Spinal cord (tissue), 10 donors: Measurements from ENCODE around the gene BCL2. TPM values are rescaled to one million over a fixed set of nuclear protein-coding genes. Genes with fewer than 3 reads are reported as not detected.
A peak's percentile ranks its signal among the peaks of the same experiment; 100 is the strongest.

Experiments used
- DNase-seq, 6 donors: peaks; one replicate each; pipeline versions ENCODE4 v3.0.0 to v3.0.0-alpha.2; 2013 to 2015; ENCODE audit warnings: low spot score in 6 of 6, low read depth in 4 of 6
- H3K27ac ChIP-seq: one replicate; pipeline ENCODE4 v1.5.1; 2013; ENCODE audit warnings: low read depth, low read length, control low read depth
- H3K27me3 ChIP-seq: one replicate; pipeline ENCODE4 v1.6.1; 2013; ENCODE audit warnings: low read length; ENCODE audit not compliant: control insufficient read depth, insufficient read depth
- H3K36me3 ChIP-seq: one replicate; pipeline ENCODE4 v1.6.1; 2013; ENCODE audit warnings: low read length; ENCODE audit not compliant: control insufficient read depth, insufficient read depth
- H3K4me1 ChIP-seq: one replicate; pipeline ENCODE4 v1.6.1; 2013; ENCODE audit warnings: low read length; ENCODE audit not compliant: control insufficient read depth, insufficient read depth
- H3K4me3 ChIP-seq: one replicate; pipeline ENCODE4 v1.5.1; 2013; ENCODE audit warnings: low read depth, low read length, control low read depth
- H3K9me3 ChIP-seq: one replicate; pipeline ENCODE4 v1.6.1; 2013; ENCODE audit warnings: low read length; ENCODE audit not compliant: control insufficient read depth, insufficient read depth
- WGBS: methylation state at CpG from one replicate; pipeline ENCODE4 v1.1.5; 2013; ENCODE audit warnings: missing lambda C conversion rate; ENCODE audit not compliant: insufficient coverage; 5-methylcytosine and 5-hydroxymethylcytosine counted together
- polyA plus RNA-seq, 2 donors: library from polyadenylated mRNA; unstranded; fragments of 120-200 nt; gene quantifications; one replicate each; pipeline ENCODE4 v1.2.1, GENCODE V29; 2013; ENCODE audit not compliant: insufficient read length in 2 of 2
- total RNA-seq, 2 donors: library from RNA; depleted of rRNA in 1 of 2; stranded (reverse); fragments of 120-200 nt in 1 of 2; fragments of >200 nt in 1 of 2; gene quantifications; one replicate each; pipeline versions ENCODE4 v1.2.3 to v1.2.4, GENCODE V29; 2013 to 2014
- donor health status: healthy.

Gene BCL2
- total and polyA plus RNA-seq, 4 donors: 14.4 to 34.4 (median 23.7) TPM

DNA sequence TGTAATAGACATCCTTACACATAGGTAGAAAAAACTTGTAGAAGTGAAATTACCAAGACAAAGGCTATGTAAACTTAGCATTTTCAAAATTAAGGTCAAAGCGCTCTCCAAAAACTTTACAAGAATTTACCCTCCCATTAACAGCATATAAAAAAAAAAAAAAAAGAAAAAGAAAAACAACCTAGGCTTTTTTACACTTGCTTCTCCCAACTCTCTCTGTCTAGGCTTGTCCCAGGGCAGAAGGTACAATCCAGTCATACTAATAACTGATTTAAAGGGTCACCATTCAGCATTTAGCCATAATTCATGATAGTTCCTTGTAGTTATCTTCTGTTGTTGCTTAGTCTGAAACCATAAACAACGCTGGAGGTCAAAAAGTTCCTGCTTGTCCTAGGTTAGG lies 130.5 kb downstream of the BCL2 start:
- WGBS: no CpG with 5 or more reads among the region's 2 CpGs
- Histone ChIP-seq H3K4me1 (peaks cover 5% of the 10 kb centered on the region), H3K27me3 (no peaks in the 10 kb centered on the region), H3K36me3 (no peaks in the 10 kb centered on the region), H3K27ac (no peak overlapping the region), H3K4me3 (no peak overlapping the region), H3K9me3 (no peaks in the 10 kb centered on the region)
- no peak for DNase-seq

DNA sequence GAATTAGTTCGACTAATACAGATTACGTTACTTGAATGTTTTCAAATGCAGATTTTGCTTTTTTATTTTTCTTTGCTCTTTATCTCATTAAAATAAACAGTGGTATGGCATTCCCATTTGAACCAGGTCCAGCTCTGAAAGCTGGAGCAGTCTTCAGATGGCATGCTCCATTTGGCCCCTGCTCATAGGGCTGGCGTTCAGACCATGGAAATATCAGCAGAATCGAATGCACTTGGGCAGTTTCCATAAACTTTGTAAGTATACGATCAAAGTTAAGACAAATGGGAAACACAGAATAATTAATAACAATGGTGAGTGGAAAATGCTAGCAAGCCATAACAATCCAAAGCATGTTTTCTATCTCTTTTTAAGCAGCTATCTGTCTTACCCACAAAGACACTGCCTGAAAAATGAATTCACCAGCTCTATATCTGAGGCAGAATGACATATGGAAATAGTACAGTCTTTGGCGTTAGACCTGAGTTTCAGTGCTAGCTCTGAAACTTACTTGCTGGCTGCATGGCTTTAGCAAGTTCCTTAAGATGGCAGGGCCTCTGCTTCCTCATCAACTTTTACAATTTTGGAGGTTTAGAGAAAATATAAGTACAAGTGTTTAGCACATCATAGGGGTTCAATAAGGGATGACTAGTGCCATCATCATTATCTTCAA lies 131.6 kb downstream of the BCL2 start:
- Histone ChIP-seq H3K27ac (no peak overlapping the region), H3K36me3 (peaks cover 2% of the 10 kb centered on the region), H3K4me1 (peaks cover 15% of the 10 kb centered on the region), H3K27me3 (no peaks in the 10 kb centered on the region), H3K9me3 (no peaks in the 10 kb centered on the region), H3K4me3 (no peak overlapping the region)
- DNase-seq: peak in 1 of 6 donors; percentile 47
- WGBS: 60% methylated on average over 2 of the region's 6 CpGs

DNA sequence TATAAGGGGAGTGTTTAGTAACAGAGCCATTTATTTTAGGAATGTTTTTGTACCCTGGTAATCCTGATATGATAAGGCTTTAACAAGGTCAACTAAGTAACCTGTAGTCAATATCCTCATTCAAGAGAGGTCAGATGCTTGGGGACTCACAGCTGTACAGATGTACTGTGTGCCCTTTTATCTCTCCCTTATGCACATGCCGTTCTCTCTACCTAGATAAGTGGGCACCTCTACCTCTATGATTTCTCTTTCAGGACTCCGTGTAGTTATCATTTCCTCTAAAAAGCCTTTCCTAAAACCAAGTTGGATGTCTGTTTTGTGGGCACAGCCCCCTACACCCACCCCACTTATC lies 132.4 kb downstream of the BCL2 start:
- H3K36me3 ChIP-seq: peaks cover 2% of the 10 kb centered on the region
- H3K27ac ChIP-seq: no peak overlapping the region
- WGBS: 93% methylated on average over 2 of the region's 2 CpGs

DNA sequence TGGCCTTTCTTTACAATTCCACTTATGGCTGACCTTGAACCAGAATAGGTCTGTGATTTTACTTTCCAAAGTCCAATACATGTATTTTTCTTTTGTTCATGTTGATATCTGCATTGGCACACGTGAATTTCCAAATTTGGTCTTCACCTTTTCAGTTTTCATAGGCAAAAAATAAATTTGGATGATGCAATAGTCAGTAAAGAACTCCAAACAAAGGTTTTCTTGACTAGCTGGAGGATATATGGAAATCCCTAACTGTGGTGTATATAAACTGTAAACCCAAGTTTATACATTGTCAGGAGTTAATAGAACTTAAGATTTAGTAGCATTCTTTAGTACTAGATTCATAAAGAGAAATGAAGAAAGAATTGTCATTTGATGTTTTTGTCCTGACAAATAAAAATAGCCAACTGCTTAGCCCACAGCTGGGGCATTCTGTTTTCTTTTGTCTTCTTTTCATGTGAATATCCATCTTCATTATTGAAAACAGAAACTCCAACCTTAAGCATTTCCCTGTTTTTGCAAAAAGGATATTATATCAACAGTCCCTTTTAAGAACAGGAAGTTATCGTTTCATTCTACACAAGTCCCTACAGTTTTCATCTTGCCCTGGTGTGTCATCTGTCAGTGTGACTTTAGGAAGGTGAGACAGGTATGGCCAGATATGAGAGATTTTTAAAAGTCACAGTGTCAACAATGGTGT lies 132.9 kb downstream of the BCL2 start:
- no peak overlapping the region for H3K4me3 ChIP-seq
- peaks cover 25% of the 10 kb centered on the region for H3K4me1 ChIP-seq
- no peaks in the 10 kb centered on the region for H3K9me3 ChIP-seq
- no peak for DNase-seq
- H3K36me3 ChIP-seq: peaks cover 2% of the 10 kb centered on the region
- no peaks in the 10 kb centered on the region for H3K27me3 ChIP-seq
- WGBS: no CpG with 5 or more reads among the region's 2 CpGs
- H3K27ac ChIP-seq: no peak overlapping the region

More for the DNA sequence above, 132.4 kb downstream of the BCL2 start:
- DNase-seq: no peak
- Histone ChIP-seq H3K4me1 (peaks cover 20% of the 10 kb centered on the region), H3K9me3 (no peaks in the 10 kb centered on the region), H3K27me3 (no peaks in the 10 kb centered on the region), H3K4me3 (no peak overlapping the region)

GRCh38 chr18:63185984-63186383 lies 133.6 kb downstream of the BCL2 start:
- Histone ChIP-seq H3K9me3 (no peaks in the 10 kb centered on the region), H3K27ac (no peak overlapping the region), H3K4me3 (no peak overlapping the region), H3K36me3 (peaks cover 2% of the 10 kb centered on the region), H3K27me3 (no peaks in the 10 kb centered on the region), H3K4me1 (peaks cover 31% of the 10 kb centered on the region)
- WGBS: no CpG with 5 or more reads among the region's 2 CpGs
- peak in 1 of 6 donors; percentile 45 for DNase-seq

GRCh38 chr18:63183952-63184770 lies 135.4 kb downstream of the BCL2 start:
- Histone ChIP-seq H3K36me3 (peaks cover 2% of the 10 kb centered on the region), H3K4me1 (peaks cover 46% of the 10 kb centered on the region), H3K27ac (no peak overlapping the region), H3K4me3 (no peak overlapping the region), H3K27me3 (no peaks in the 10 kb centered on the region), H3K9me3 (no peaks in the 10 kb centered on the region)
- DNase-seq: no peak
- 87% methylated on average over 8 of the region's 8 CpGs for WGBS

- Histone ChIP-seq H3K9me3 (no peaks in the 10 kb centered on the region), H3K36me3 (peaks cover 2% of the 10 kb centered on the region), H3K27me3 (no peaks in the 10 kb centered on the region), H3K4me1 (peaks cover 53% of the 10 kb centered on the region), H3K27ac (no peak overlapping the region), H3K4me3 (no peak overlapping the region)
- WGBS: 92% methylated on average over 3 of the region's 9 CpGs
- no peak for DNase-seq
These were observed 136.2 kb downstream of the BCL2 start for GRCh38 chr18:63183378-63183777.

DNA sequence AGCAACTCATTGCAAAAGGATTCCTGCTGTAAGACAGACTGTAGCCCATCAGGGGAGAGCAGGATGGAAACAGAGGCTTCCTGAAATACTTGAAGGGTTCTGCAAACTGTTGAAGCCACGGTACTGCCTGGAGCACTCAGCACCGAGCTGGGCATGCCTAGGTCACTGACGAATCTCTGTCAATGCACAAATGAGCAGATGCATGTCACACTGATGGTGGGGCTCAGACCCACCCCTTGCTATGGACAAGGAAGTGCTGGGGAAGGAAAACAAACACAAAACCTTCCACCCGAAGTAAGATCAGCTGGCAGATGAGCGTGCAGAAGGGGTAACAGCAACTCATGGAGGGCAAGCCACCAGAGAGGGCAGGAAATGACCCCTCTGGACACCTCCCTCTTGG lies 136.7 kb downstream of the BCL2 start:
- Histone ChIP-seq H3K9me3 (no peaks in the 10 kb centered on the region), H3K4me3 (no peak overlapping the region), H3K27ac (no peak overlapping the region), H3K36me3 (peaks cover 2% of the 10 kb centered on the region), H3K4me1 (peaks cover 58% of the 10 kb centered on the region), H3K27me3 (no peaks in the 10 kb centered on the region)
- WGBS: 24% methylated on average over 3 of the region's 5 CpGs
- DNase-seq: no peak

GRCh38 chr18:63182310-63182772 lies 137.2 kb downstream of the BCL2 start:
- Histone ChIP-seq H3K4me1 (peaks cover 63% of the 10 kb centered on the region), H3K9me3 (no peaks in the 10 kb centered on the region), H3K36me3 (peaks cover 2% of the 10 kb centered on the region), H3K4me3 (no peak overlapping the region), H3K27me3 (no peaks in the 10 kb centered on the region), H3K27ac (no peak overlapping the region)
- WGBS: 23% methylated on average over 4 of the region's 5 CpGs
- peak in 1 of 6 donors; percentile 61 for DNase-seq
